Activated CD4-positive, alpha-beta memory T cell treated with anti-CD3 and anti-CD28 coated beads, Interleukin-2, amount 10 ng/mL, durations not matched to agents 7 days and 5 days (primary cell): Measurements from ENCODE around the gene RNF220. TPM values are rescaled to one million over a fixed set of nuclear protein-coding genes. Genes with fewer than 3 reads are reported as not detected.
A peak's percentile ranks its signal among the peaks of the same experiment; 100 is the strongest.

Experiments
- CTCF ChIA-PET: fragments of 350-600 bp; sonication (Branson Sonifier 250); formaldehyde crosslinking; loops from one replicate; lab custom pipeline; 2021; ENCODE audit warnings: antibody characterized with exemption, inconsistent platforms; lab: Charles Lee
- POLR2A ChIA-PET: fragments of 350-600 bp; sonication (Branson Sonifier 250); formaldehyde crosslinking; loops from one replicate; lab custom pipeline; 2021; ENCODE audit warnings: antibody characterized with exemption; lab: Charles Lee
- DNase-seq: peaks from one replicate; pipeline ENCODE4 v3.0.0-alpha.2; 2020
- H3K27ac Mint-ChIP-seq: one replicate; pipeline ENCODE4 v1.8.0; 2021; ENCODE audit warnings: mild to moderate bottlenecking, mixed read lengths
- H3K27me3 Mint-ChIP-seq: one replicate; pipeline ENCODE4 v1.8.0; 2021; ENCODE audit warnings: mixed read lengths
- H3K36me3 Mint-ChIP-seq: one replicate; pipeline ENCODE4 v1.8.0; 2021; ENCODE audit warnings: low read depth, mixed read lengths
- H3K4me1 Mint-ChIP-seq: one replicate; pipeline ENCODE4 v1.8.0; 2021; ENCODE audit warnings: mixed read lengths
- H3K4me3 Mint-ChIP-seq: one replicate; pipeline ENCODE4 v1.8.0; 2021; ENCODE audit warnings: mild to moderate bottlenecking, mixed read lengths
- H3K9me3 Mint-ChIP-seq: one replicate; pipeline ENCODE4 v1.8.0; 2021; ENCODE audit warnings: mixed read lengths
- total RNA-seq, 2 experiments: library from RNA; stranded (reverse); gene quantifications; one replicate each; pipeline ENCODE4 v1.2.3, GENCODE V29; 2021

The RNF220 gene
- total RNA-seq, 2 experiments from 2014 or later = 69.0 to 70.7 TPM

GRCh38 chr1:44682883-44683265, 277.8 kb downstream of the RNF220 start:
- H3K4me3 Mint-ChIP-seq = no peak overlapping the region
- no peaks in the 10 kb centered on the region for H3K36me3 Mint-ChIP-seq
- H3K27me3 Mint-ChIP-seq = peaks cover 3% of the 10 kb centered on the region
- H3K4me1 Mint-ChIP-seq = peaks cover 4% of the 10 kb centered on the region
- DNase-seq = no peak
- ChIA-PET CTCF (no interaction called here), POLR2A (interaction anchor here (1.0 kb wide), 1 partner anchor 8 kb away, joined by 3 read pairs; no protein-coding TSS in a partner anchor)
- H3K27ac Mint-ChIP-seq = no peak overlapping the region
- no peaks in the 10 kb centered on the region for H3K9me3 Mint-ChIP-seq

DNA sequence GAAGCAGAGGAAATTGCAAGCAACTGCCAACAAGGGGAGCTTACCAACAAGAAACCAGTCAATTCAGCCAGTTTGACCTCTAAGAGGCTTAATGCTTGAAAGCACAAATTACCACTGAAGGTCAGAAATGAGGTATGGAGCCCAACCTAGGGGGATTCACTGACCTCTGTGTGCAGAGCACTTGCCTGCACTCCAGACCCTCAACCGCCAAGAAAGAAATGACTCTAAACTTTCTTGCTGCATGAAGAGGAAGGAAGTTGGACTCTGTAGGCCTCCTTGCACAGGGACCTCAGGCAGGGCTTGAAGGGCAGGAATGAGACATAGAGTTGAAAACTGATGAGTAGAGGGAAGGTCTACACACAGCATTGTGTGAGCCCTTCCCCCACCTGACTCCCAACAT, 279.5 kb downstream of the RNF220 start:
- no peaks in the 10 kb centered on the region for H3K36me3 Mint-ChIP-seq
- peaks cover 3% of the 10 kb centered on the region for H3K27me3 Mint-ChIP-seq
- no peak overlapping the region for H3K4me3 Mint-ChIP-seq
- H3K9me3 Mint-ChIP-seq = no peaks in the 10 kb centered on the region
- H3K27ac Mint-ChIP-seq = no peak overlapping the region
- DNase-seq = no peak
- ChIA-PET POLR2A (interaction anchor here (1.2 kb wide), 1 partner anchor 37 kb away, joined by 6 read pairs; no protein-coding TSS in a partner anchor), CTCF (interaction anchor here (1.0 to 1.5 kb wide), 3 partner anchors 9 to 32 kb away, joined by 3 to 6 read pairs (median 4); no protein-coding TSS in a partner anchor)
- H3K4me1 Mint-ChIP-seq = peaks cover 4% of the 10 kb centered on the region

DNA sequence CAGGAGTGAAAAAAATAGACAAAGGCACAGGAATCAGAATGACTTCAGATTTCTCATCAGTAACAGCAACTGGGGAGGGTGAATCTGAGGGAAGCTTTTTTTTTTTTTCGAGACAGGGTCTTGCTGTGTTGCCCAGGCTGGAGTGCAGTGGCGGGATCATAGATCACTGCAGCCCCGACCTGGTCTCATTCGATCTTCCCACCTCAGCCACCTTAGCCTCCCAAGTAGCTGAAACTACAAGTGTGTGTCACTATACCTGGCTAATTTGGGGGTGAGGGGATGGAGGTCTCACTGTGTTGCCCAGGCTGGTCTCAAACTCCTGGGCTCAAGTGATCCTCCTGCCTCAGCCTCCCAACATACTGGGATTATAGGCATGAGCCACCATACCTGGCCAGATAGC, 280.2 kb downstream of the RNF220 start:
- Mint-ChIP-seq H3K4me3 (no peak overlapping the region), H3K27ac (no peak overlapping the region), H3K4me1 (peaks cover 4% of the 10 kb centered on the region), H3K36me3 (no peaks in the 10 kb centered on the region), H3K9me3 (no peaks in the 10 kb centered on the region), H3K27me3 (no peaks in the 10 kb centered on the region)
- CTCF ChIA-PET = interaction anchor here (1.0 to 1.5 kb wide), 4 partner anchors 9 to 32 kb away, joined by 3 to 6 read pairs (median 4); partner anchors contain the start of genes ARMH1 and TMEM53
- POLR2A ChIA-PET = no interaction called here
- no peak for DNase-seq

DNA sequence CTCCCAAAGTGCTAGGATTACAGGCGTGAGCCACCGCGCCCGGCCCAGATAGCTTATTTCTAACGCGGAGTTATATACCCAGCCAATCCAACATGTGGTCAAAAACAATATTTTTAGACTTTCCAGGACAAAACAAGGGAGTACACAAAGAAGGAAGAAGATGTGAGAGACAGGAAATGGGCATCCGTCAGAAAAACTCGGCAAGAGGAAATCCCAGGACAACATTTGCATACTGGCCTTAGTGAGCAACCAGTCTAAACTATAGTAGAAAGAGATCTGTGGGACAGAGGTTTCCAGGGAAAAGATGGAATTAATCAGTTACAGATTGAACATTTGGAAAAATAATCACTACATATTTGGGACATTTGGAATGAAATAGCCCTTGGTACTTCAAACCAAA, 280.8 kb downstream of the RNF220 start:
- no peak overlapping the region for H3K27ac Mint-ChIP-seq
- peaks cover 4% of the 10 kb centered on the region for H3K4me1 Mint-ChIP-seq
- ChIA-PET CTCF (interaction anchor here (1.5 kb wide), 2 partner anchors 10 to 12 kb away, joined by 5 to 6 read pairs; partner anchors contain the start of genes ARMH1 and TMEM53), POLR2A (interaction anchor here (1.1 kb wide), 1 partner anchor 11 kb away, joined by 3 read pairs; the partner anchor contains the start of gene ARMH1)
- no peak overlapping the region for H3K4me3 Mint-ChIP-seq
- H3K27me3 Mint-ChIP-seq = no peaks in the 10 kb centered on the region
- no peak for DNase-seq
- H3K36me3 Mint-ChIP-seq = no peaks in the 10 kb centered on the region
- no peaks in the 10 kb centered on the region for H3K9me3 Mint-ChIP-seq

DNA sequence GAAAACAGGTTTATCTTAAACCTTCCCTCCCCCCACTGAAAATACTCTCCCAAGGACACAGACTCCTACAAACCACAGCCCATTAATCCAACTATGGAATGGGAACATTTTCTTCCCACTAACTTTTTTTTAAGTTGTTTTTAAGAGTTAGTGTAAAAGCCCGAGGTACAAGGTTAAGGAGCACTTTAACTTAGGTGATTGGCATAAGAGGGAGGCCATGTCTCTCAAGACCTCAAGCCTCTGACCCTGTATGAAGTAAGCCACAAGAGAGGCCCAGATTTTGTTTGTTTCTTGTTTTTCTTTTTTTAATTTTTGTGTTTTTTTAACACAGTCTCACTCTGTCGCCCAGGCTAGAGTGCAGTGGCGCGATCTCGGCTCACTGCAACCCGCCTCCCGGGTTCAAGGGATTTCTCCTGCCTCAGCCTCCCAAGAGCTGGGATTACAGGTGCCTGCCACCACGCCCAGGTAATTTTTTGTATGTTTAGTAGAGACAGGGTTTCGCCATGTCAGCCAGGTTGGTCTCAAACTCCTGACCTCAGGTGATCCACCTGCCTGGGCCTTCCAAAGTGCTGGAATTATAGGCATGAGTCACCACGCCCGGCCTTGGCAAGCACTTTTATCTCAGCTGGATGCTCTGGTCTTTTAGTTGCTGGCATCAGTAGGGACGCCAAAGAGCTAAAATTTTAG, 283.8 kb downstream of the RNF220 start:
- H3K27me3 Mint-ChIP-seq = peaks cover 4% of the 10 kb centered on the region
- peaks cover 6% of the 10 kb centered on the region for H3K4me1 Mint-ChIP-seq
- no peaks in the 10 kb centered on the region for H3K36me3 Mint-ChIP-seq
- no peaks in the 10 kb centered on the region for H3K9me3 Mint-ChIP-seq
- no peak overlapping the region for H3K4me3 Mint-ChIP-seq
- H3K27ac Mint-ChIP-seq = no peak overlapping the region
- POLR2A ChIA-PET = interaction anchor here (2.3 kb wide), 1 partner anchor 33 kb away, joined by 6 read pairs; no protein-coding TSS in a partner anchor
- no peak for DNase-seq
- CTCF ChIA-PET = interaction anchor here (1.8 kb wide), 1 partner anchor 15 kb away, joined by 5 read pairs; the partner anchor contains the start of genes ARMH1 and TMEM53

- CTCF ChIA-PET = no interaction called here
- Mint-ChIP-seq H3K4me1 (peaks cover 5% of the 10 kb centered on the region), H3K9me3 (no peaks in the 10 kb centered on the region), H3K27me3 (peaks cover 4% of the 10 kb centered on the region), H3K36me3 (no peaks in the 10 kb centered on the region), H3K27ac (no peak overlapping the region), H3K4me3 (no peak overlapping the region)
- no peak for DNase-seq
- POLR2A ChIA-PET = interaction anchor here (2.3 kb wide), 1 partner anchor 32 kb away, joined by 6 read pairs; no protein-coding TSS in a partner anchor
Observed at GRCh38 chr1:44689447-44689765, 284.4 kb downstream of the RNF220 start.

GRCh38 chr1:44693159-44693558, 288.1 kb downstream of the RNF220 start:
- CTCF ChIA-PET = interaction anchor here (1.2 to 1.8 kb wide), 2 partner anchors 19 to 40 kb away, joined by 4 to 6 read pairs; partner anchors contain the start of genes ARMH1 and TMEM53
- Mint-ChIP-seq H3K4me1 (peaks cover 21% of the 10 kb centered on the region), H3K9me3 (no peaks in the 10 kb centered on the region), H3K36me3 (no peaks in the 10 kb centered on the region), H3K27me3 (peaks cover 4% of the 10 kb centered on the region), H3K4me3 (no peak overlapping the region), H3K27ac (no peak overlapping the region)
- no peak for DNase-seq
- POLR2A ChIA-PET = interaction anchor here (1.6 kb wide), 1 partner anchor 28 kb away, joined by 6 read pairs; no protein-coding TSS in a partner anchor

GRCh38 chr1:44693900-44694299, 288.8 kb downstream of the RNF220 start:
- POLR2A ChIA-PET = no interaction called here
- CTCF ChIA-PET = no interaction called here

DNA sequence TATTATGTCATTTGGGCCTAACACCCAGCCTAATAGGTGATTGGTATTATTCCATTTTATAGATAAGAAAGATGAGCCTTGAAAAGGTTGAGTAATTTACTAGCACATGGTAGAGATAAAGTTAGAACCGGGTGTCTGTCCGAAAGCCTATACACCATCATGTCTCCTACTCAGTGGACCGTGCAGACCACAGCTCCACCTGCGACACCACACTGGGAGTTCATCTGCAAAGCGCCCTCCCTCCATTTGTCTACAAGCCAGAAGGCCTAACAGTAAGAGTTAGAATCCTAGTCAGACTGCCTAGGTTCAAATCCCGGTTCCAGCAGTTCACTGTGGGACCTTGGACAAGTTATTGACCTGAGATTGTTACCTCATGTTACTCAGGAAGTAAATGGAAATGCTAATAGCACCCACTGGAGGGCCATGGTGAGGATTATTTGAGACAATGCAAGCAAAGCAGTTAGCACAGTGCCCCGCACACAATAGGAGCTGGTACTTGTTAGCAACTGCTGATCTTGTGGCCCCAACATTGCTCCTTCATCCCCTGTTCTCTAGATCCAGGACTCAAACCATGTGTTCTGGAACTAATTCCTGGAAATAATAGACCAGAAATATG, 289.9 kb downstream of the RNF220 start:
- H3K27ac Mint-ChIP-seq = no peak overlapping the region

More at GRCh38 chr1:44693900-44694299, 288.8 kb downstream of the RNF220 start:
- H3K27me3 Mint-ChIP-seq = peaks cover 4% of the 10 kb centered on the region
- no peaks in the 10 kb centered on the region for H3K36me3 Mint-ChIP-seq
- H3K4me1 Mint-ChIP-seq = peaks cover 21% of the 10 kb centered on the region
- no peak overlapping the region for H3K27ac Mint-ChIP-seq
- no peak for DNase-seq
- no peaks in the 10 kb centered on the region for H3K9me3 Mint-ChIP-seq
- H3K4me3 Mint-ChIP-seq = no peak overlapping the region

GRCh38 chr1:44695671-44696070, 290.6 kb downstream of the RNF220 start:
- no peak for DNase-seq
- H3K4me1 Mint-ChIP-seq = peaks cover 21% of the 10 kb centered on the region
- no peaks in the 10 kb centered on the region for H3K9me3 Mint-ChIP-seq
- H3K36me3 Mint-ChIP-seq = no peaks in the 10 kb centered on the region
- H3K27me3 Mint-ChIP-seq = peaks cover 4% of the 10 kb centered on the region
- H3K27ac Mint-ChIP-seq = no peak overlapping the region
- no peak overlapping the region for H3K4me3 Mint-ChIP-seq
- ChIA-PET CTCF (interaction anchor here (1.5 to 2.9 kb wide), 3 partner anchors 11 to 63 kb away, joined by 3 to 16 read pairs (median 4); no protein-coding TSS in a partner anchor), POLR2A (interaction anchor here (0.6 to 2.2 kb wide), 7 partner anchors 11 to 123 kb away, joined by 4 to 39 read pairs (median 5); partner anchors contain the start of genes ARMH1, RNU5D-1 and TMEM53)

More for the DNA sequence above, 289.9 kb downstream of the RNF220 start:
- peaks cover 4% of the 10 kb centered on the region for H3K27me3 Mint-ChIP-seq
- H3K36me3 Mint-ChIP-seq = no peaks in the 10 kb centered on the region
- DNase-seq = no peak
- H3K4me3 Mint-ChIP-seq = no peak overlapping the region
- ChIA-PET CTCF (interaction anchor here (1.5 kb wide), 1 partner anchor 62 kb away, joined by 4 read pairs; no protein-coding TSS in a partner anchor), POLR2A (interaction anchor here (0.7 to 0.8 kb wide), 2 partner anchors 27 to 35 kb away, joined by 3 to 4 read pairs; no protein-coding TSS in a partner anchor)
- no peaks in the 10 kb centered on the region for H3K9me3 Mint-ChIP-seq
- peaks cover 21% of the 10 kb centered on the region for H3K4me1 Mint-ChIP-seq

- Mint-ChIP-seq H3K27ac (no peak overlapping the region), H3K9me3 (no peaks in the 10 kb centered on the region), H3K27me3 (peaks cover 4% of the 10 kb centered on the region), H3K4me1 (peaks cover 21% of the 10 kb centered on the region), H3K4me3 (no peak overlapping the region), H3K36me3 (no peaks in the 10 kb centered on the region)
- POLR2A ChIA-PET = interaction anchor here (0.6 to 2.2 kb wide), 9 partner anchors 11 to 123 kb away, joined by 3 to 39 read pairs (median 5); partner anchors contain the start of genes ARMH1, RNU5D-1 and TMEM53
- CTCF ChIA-PET = interaction anchor here (0.6 to 2.9 kb wide), 12 partner anchors 11 to 141 kb away, joined by 3 to 16 read pairs (median 4); partner anchors contain the start of genes ARMH1, RNU5D-1 and TMEM53
- no peak for DNase-seq
Observed at GRCh38 chr1:44696101-44696500, 291.0 kb downstream of the RNF220 start.

- Mint-ChIP-seq H3K27ac (peak overlapping the region; percentile 83), H3K27me3 (no peaks in the 10 kb centered on the region), H3K36me3 (no peaks in the 10 kb centered on the region), H3K4me1 (peaks cover 21% of the 10 kb centered on the region), H3K9me3 (no peaks in the 10 kb centered on the region), H3K4me3 (no peak overlapping the region)
- ChIA-PET CTCF (interaction anchor here (0.9 to 2.9 kb wide), 12 partner anchors 10 to 607 kb away, joined by 3 to 16 read pairs (median 4); partner anchors contain the start of genes ARMH1, RNU5D-1 and TMEM53), POLR2A (interaction anchor here (0.7 to 2.2 kb wide), 9 partner anchors 10 to 123 kb away, joined by 3 to 39 read pairs (median 5); partner anchors contain the start of genes ARMH1, RNU5D-1 and TMEM53)
- peak; percentile 58 for DNase-seq
Observed at GRCh38 chr1:44696789-44697345, 291.8 kb downstream of the RNF220 start.
